HG03108 (cell line): ENCODE data around the gene CALB2.

Experiments
- ATAC-seq: cut with Tn5 transposase; IDR thresholded peaks from one replicate; pipeline ENCODE4 v1.9.1; 2021; ENCODE audit warnings: moderate library complexity; ENCODE audit not compliant: unreplicated experiment

The CALB2 gene

DNA sequence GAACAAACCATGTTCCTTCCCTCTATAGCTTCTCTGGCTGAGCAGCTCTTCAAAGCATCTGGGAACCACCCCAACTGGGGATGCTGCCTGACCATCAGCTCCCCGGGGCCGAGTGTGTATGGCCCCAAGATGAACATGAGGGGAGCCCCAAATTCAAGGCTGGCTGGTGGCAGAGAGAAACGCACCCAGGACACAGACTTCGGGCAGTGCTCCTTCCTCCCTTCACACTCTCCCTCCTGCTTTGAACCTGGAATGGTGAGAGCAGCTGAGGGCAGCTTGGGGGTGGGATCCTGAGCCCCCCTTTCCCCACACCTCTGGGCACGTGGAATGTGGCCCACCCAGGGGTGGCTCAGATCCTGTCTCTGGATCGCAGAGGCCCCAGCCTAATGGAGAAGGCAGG is 66.1 kb downstream of the CALB2 start:
- ATAC-seq, result no peak

DNA sequence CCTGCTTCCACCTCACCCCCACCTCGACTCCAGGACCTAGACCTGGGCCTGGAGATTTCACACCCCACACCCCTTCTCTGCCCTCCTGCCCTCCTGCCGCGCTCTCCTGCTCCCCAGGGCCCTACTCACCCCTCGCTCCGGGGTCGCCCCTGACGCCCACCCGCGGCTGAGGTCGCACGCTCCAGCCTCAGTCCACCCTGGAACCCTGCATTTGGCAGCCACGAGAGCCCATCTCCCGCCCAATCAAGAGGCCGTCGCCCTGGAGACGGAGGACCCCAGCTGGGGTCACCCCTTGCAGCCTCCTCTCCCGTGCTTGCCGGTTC is 67.2 kb downstream of the CALB2 start:
- no peak for ATAC-seq

DNA sequence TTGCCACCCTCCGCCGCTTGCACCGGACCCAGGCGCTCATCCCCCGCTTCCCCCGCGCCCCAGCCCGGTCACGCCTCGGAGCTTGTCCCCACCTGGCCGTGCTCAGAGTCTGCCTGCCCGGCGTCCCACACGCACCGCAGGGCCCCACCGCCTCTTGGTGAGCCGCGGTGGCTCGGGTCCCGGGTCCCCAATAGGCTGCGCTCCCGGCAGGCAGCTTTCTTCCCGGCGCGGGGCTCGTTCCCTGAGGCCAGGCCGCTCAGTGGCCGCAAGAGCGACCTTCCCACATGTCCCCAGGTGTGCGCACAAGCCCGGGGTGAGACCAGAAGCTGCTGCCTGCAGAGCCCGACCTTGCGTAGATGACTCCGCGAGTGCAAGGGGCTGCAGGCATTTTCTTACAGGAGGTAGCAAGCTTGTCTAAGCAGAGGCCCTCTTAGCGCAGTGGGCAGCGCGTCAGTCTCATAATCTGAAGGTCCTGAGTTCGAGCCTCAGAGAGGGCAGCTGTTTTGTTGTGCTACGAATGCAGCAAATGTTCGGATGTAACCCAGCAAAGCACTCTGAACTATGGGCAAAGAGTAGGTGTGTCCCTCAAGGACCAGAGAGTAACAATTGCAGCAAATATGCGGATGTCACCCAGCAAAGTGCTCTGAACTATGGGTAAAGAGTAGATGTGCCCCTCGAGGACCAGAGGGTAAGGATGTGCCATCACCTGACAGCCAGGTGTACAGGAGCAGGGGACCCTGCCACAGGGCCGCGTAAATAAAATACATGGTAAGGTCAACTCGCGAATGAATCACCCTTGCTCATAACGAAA is 67.8 kb downstream of the CALB2 start:
- no peak for ATAC-seq

DNA sequence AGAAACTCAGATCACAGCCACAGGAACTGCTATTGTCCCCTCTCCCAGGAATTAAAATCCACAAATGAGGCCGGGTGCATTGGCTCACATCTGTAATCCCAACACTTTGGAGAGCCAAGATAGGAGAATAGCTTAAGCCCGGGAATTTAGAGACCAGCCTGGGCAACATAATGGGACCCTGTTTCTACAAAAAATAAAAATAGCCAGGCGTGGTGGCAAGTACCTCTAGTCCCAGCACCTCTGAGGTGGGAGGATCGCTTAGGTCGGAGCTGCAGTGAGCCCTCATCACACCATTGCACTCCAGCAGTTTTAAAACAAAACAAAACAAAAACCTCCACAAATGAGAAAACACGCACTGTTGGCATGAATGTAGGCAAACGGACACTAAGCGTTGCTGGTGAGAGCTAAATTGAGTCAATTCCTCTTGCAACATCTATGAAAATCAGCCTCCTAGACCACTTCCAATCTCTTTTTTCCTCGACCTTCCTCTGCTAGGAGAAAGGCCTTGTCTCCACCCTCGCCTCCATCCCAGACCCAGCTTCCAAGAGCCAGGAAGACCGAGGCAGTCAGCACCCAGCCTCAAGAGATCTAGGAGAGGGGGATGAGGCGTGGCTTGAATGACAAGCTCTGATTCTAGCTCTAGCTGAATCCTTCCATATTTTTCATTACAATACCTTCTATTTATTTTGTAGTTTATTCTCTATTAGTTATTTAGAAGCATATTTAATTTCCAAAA is 68.5 kb downstream of the CALB2 start:
- ATAC-seq, result no peak

DNA sequence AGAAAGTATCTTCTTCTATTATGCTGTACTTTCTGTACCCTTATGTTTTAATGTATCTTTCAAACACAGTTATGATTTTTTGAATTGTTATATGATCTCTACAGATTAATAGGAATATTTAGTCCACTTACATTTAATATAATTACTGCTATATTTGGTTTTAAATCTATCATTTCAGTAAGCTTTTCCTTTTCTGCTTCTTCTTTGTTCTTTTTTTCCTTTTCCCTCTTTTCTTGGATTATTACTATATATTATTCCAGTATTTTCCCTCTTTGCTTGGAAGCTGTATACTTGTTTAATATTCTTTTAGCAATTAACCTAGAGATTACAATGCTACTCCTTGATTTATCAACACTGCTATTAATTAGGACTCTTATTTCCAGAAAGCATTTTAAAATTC is 69.9 kb downstream of the CALB2 start:
- ATAC-seq, result no peak

DNA sequence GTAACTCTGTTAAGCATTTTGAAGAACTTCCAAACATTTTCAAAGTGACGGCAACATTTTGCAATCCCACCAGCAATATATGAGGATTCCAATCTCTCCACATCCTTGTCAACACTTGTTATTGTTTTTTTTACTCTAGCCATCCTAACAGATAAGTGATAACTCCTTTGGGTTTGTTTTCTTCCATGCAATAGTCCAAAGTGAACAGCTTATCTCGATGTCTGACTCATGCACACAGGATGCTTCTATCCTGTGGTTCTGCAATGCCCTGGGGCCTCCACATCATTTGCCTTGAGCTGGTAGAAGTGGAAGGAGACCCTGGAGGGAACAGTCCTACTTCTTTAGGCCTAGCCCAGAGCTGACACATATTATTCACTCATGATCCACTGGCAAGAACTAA is 70.4 kb downstream of the CALB2 start:
- no peak for ATAC-seq

DNA sequence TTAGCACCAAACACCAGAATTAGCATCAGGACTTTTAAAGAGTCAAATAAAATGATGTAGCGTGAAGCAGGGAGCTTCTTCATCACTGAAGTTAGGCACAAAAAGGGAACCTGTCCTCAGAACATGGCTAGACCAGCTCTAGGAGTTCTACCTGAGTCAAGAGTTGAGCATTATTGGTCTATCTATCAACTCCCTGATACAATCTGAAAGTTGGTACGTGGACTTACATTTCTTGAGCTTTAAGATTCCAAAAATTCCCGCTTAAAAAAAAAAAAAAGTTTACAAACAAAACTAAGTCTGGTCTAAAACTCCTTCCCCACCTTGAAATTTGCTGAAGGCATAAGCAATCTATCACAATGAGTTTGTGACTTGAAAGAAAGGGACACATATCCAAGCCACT is 71.1 kb downstream of the CALB2 start:
- no peak for ATAC-seq

DNA sequence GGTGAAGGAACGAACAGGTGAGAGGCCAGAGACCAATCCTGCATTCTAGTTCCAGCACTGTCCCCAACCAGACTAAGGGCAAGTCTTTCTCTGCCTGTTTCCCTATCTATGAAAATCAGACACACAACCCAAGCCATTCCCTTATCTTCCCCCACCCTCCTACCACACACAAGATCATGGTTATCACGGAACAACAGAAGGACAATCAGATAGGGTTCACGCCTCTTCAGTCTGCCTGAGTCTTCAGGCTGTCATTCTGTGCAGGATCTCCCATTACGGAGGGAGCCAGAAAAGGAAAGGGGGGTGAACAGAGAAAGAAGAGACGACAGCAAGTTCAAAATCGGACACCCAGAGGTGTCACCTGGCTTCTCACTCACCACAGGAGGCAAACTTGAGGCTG is 72.2 kb downstream of the CALB2 start:
- no peak for ATAC-seq

- no peak for ATAC-seq
Measured at GRCh38 chr16:71431176-71431575, 72.7 kb downstream of the CALB2 start.

- no peak for ATAC-seq
Measured at GRCh38 chr16:71431991-71432390, 73.5 kb downstream of the CALB2 start.

DNA sequence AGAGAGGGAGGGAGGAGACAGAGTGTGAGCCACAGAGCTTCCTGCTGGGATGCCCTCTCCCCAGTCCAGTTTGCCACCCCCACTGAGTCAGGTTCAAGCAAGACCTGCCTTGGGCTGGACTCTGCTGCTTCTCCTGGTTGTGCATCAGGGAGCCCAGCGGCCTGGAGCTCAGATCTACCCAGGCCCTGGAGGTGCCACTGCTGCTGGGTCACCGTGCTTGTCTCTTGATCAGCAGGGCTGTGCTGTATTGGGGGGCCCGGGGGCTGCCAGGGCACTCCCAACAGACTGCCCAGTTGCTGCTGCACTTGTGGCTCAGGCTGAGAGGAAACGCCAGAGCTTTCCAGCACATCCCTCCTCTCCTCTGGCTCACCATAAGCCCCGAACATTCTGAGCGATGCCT is 74.4 kb downstream of the CALB2 start:
- ATAC-seq, result no peak

DNA sequence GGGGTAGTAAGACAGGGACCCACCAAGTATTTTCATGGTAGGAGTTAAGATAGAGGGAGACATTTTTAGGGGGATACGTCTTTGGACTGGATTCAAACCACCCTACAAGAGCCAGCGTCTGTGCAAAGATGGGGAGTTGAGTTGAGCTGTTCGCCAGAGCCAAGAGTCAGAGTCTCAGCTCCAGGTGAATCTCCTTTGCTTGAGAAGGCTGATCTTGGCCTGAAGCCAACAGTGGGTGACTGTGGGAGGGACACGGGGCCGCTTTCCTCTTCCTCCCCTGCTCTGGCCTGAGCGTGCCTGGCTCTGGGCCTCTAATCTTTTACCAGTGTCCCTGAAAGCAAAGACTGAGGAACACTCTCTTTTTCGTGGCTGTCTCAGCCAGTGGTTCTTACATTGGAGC is 78.0 kb downstream of the CALB2 start:
- ATAC-seq, result no peak

DNA sequence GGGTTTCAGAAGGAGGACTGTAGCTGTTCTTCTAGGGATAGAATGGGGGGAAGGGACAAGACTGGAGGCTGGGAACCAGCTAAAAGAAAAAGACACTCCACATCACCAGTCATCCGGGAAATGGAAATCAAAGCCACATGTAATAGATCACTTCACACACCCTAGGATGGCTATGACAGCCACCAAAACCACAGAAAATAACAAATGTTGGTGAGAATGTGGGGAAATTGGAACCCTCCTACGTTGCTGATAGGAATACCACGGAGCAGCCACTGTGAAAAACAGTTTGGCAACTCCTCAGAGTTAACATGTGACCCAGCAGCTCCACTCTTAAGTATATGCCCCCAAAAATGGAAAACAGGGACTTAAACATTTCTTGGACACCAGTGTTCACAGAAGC is 81.0 kb downstream of the CALB2 start:
- ATAC-seq, result no peak
